Trophoblast cell (in vitro differentiated cells and primary cell): Measurements from ENCODE around the gene EML6.

Experiments used
- DNase-seq, 2 donors: peaks; one replicate each; pipeline ENCODE4 v3.0.0-alpha.2; 2016
- H2AFZ ChIP-seq: 2 replicates; pipeline ENCODE4 v1.6.1; 2013; ENCODE audit warnings: low read length, moderate library complexity, mild to moderate bottlenecking; ENCODE audit not compliant: insufficient read depth, poor library complexity
- H2AK5ac ChIP-seq: 2 replicates; pipeline ENCODE4 v1.6.1; 2013; ENCODE audit warnings: mild to moderate bottlenecking, low read length
- H2BK120ac ChIP-seq: 2 replicates; pipeline ENCODE4 v1.6.1; 2013; ENCODE audit warnings: low read length, mild to moderate bottlenecking, moderate library complexity; ENCODE audit not compliant: insufficient read depth, poor library complexity
- H2BK12ac ChIP-seq: 2 replicates; pipeline ENCODE4 v1.6.1; 2013; ENCODE audit warnings: mild to moderate bottlenecking, low read length, moderate library complexity
- H2BK5ac ChIP-seq: 2 replicates; pipeline ENCODE4 v1.6.1; 2013; ENCODE audit warnings: low read length, low read depth, moderate library complexity, mild to moderate bottlenecking; ENCODE audit not compliant: poor library complexity
- H3K14ac ChIP-seq: 2 replicates; pipeline ENCODE4 v1.6.1; 2013; ENCODE audit warnings: mild to moderate bottlenecking, low read length
- H3K18ac ChIP-seq: 2 replicates; pipeline ENCODE4 v1.6.1; 2013; ENCODE audit warnings: mild to moderate bottlenecking, low read length
- H3K23ac ChIP-seq: 2 replicates; pipeline ENCODE4 v1.6.1; 2013; ENCODE audit warnings: low read length
- H3K27ac ChIP-seq: 2 replicates; pipeline ENCODE4 v1.5.1; 2013; ENCODE audit warnings: low read depth, mild to moderate bottlenecking, inconsistent platforms, low read length, moderate library complexity
- H3K27me3 ChIP-seq: 2 replicates; pipeline ENCODE4 v1.6.1; 2013; ENCODE audit warnings: inconsistent platforms, mild to moderate bottlenecking, low read length, moderate library complexity; ENCODE audit not compliant: insufficient read depth
- H3K36me3 ChIP-seq, 2 experiments: 1 replicate in 1 of 2; 2 replicates in 1 of 2; pipeline ENCODE4 v1.6.1; 2013; ENCODE audit warnings: low read length in 2 of 2, mild to moderate bottlenecking in 2 of 2, moderate library complexity in 1 of 2; ENCODE audit not compliant: insufficient read depth in 2 of 2, control insufficient read depth in 1 of 2
- H3K4ac ChIP-seq: 2 replicates; pipeline ENCODE4 v1.6.1; 2013; ENCODE audit warnings: low read depth, mild to moderate bottlenecking, low read length, moderate library complexity
- H3K4me1 ChIP-seq, 2 experiments: 1 replicate in 1 of 2; 2 replicates in 1 of 2; pipeline ENCODE4 v1.6.1; 2013; ENCODE audit warnings: low read length in 2 of 2, mild to moderate bottlenecking in 2 of 2, moderate library complexity in 1 of 2; ENCODE audit not compliant: insufficient read depth in 2 of 2, control insufficient read depth in 1 of 2
- H3K4me2 ChIP-seq: 2 replicates; pipeline ENCODE4 v1.6.1; 2013; ENCODE audit warnings: inconsistent platforms, mild to moderate bottlenecking, low read length, moderate library complexity
- H3K4me3 ChIP-seq: 2 replicates; pipeline ENCODE4 v1.5.1; 2013; ENCODE audit warnings: mild to moderate bottlenecking, low read depth, low read length, inconsistent platforms
- H3K79me1 ChIP-seq: one replicate; pipeline ENCODE4 v1.6.1; 2013; ENCODE audit warnings: low read length
- H3K79me2 ChIP-seq: 2 replicates; pipeline ENCODE4 v1.6.1; 2013; ENCODE audit warnings: low read length, mild to moderate bottlenecking; ENCODE audit not compliant: control insufficient read depth, insufficient read depth, poor library complexity
- H3K9ac ChIP-seq: 2 replicates; pipeline ENCODE4 v1.6.1; 2013; ENCODE audit warnings: mild to moderate bottlenecking, low read length
- H3K9me3 ChIP-seq: 2 replicates; pipeline ENCODE4 v1.6.1; 2013; ENCODE audit warnings: low read depth, mild to moderate bottlenecking, control low read depth, inconsistent platforms, low read length; ENCODE audit not compliant: insufficient read depth
- H4K12ac ChIP-seq: 2 replicates; pipeline ENCODE4 v1.6.1; 2013; ENCODE audit warnings: low read depth, mild to moderate bottlenecking, low read length, moderate library complexity
- H4K8ac ChIP-seq: 2 replicates; pipeline ENCODE4 v1.6.1; 2013; ENCODE audit warnings: low read depth, mild to moderate bottlenecking, low read length, moderate library complexity
- H4K91ac ChIP-seq: one replicate; pipeline ENCODE4 v1.6.1; 2013; ENCODE audit warnings: low read depth, mild to moderate bottlenecking, low read length, moderate library complexity
- WGBS: extraction: QIAGEN DNeasy Blood & Tissue Kit; methylation state at CpG from one replicate; pipeline ENCODE4 v1.1.7; 2013; ENCODE audit warnings: missing lambda C conversion rate; ENCODE audit not compliant: insufficient read length, insufficient coverage; ENCODE audit errors: extremely low coverage; 5-methylcytosine and 5-hydroxymethylcytosine counted together

The EML6 gene

DNA sequence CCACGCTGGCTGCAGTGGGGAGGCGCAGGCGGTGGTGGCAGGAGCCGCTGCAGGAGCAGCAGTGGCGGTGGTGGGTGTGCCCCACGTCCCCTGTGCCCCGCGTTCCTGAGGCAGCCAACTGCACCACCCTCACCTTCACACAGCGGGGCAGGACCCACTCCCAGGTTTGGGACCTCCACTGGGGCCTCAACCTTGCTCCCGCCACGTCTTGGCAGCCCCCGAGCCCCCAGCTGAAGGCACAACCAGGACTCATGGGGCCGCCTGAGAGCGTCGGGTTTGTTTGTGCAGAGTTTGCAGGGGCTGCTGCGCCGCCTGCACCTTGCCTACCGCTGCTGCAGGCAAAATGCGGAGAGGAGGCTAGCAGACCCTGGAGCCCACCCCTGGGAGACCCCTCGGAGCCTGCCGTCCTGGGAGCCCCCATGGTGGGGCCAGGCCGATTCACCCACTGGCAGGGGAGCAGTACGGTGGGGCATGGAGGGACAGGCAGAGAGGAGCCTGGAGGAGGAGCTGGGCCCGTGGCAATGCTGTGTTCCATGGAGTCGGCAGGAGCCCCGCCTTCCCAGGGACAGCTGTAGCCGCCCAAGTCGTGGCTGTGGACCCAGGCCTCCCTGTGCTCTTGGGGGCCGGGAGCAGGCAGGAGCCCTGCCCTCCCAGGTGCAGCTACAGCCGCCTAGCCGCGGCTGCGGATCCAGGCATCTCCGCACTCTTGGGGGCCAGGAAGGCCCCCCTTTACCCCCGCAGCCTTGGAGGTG is 14.7 kb upstream of the EML6 start:
- H2BK120ac ChIP-seq, result no peak overlapping the region

DNA sequence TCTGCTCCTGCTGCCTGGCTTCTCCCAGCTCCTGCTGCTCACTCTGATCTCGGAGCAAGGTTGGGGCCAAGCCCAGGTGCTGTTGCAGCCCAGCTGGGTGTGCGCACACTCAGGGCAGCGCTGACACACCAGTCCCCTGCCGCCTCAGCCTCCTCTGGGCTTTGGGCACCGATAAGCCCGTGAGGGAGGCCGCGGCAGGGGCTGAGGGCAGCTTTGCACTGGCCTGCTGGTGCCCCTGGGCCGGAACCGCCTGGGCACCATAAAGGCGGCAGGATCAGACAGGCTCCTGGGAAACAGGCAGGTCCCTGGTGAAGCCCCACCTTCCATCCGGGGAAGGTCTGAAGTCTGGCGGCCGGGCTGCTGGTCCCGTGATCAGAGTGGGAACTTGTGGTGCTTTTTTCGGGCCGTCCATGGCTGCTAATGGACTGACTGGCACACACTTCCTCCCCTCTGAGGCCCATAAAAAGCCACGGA is 14.1 kb upstream of the EML6 start:
- no peak overlapping the region for H3K27ac ChIP-seq
- H2BK5ac ChIP-seq, result no peak overlapping the region
- no peak overlapping the region for H2BK120ac ChIP-seq
- no peak overlapping the region for H4K91ac ChIP-seq
- no peaks in the 10 kb centered on the region for H3K36me3 ChIP-seq
- H3K79me1 ChIP-seq, result no peaks in the 10 kb centered on the region
- H3K27me3 ChIP-seq, result no peaks in the 10 kb centered on the region
- no peak overlapping the region for H3K23ac ChIP-seq
- no peak overlapping the region for H3K4ac ChIP-seq
- no CpG with 5 or more reads among the region's 18 CpGs for WGBS
- no peak for DNase-seq
- H3K9me3 ChIP-seq, result peaks cover 4% of the 10 kb centered on the region
- H3K4me1 ChIP-seq, result no peaks in the 10 kb centered on the region
- H4K8ac ChIP-seq, result no peak overlapping the region
- no peak overlapping the region for H2AK5ac ChIP-seq
- H3K9ac ChIP-seq, result no peak overlapping the region
- H3K18ac ChIP-seq, result no peak overlapping the region
- H2AFZ ChIP-seq, result no peak overlapping the region
- H3K79me2 ChIP-seq, result no peaks in the 10 kb centered on the region
- no peak overlapping the region for H3K4me3 ChIP-seq
- no peak overlapping the region for H3K14ac ChIP-seq
- no peak overlapping the region for H4K12ac ChIP-seq
- H3K4me2 ChIP-seq, result peak overlapping the region; percentile 61
- no peak overlapping the region for H2BK12ac ChIP-seq

More for the DNA sequence above, 14.7 kb upstream of the EML6 start:
- no peak overlapping the region for H2BK12ac ChIP-seq
- H3K27me3 ChIP-seq, result no peaks in the 10 kb centered on the region
- H3K4me2 ChIP-seq, result peak overlapping the region; percentile 61
- no peak overlapping the region for H4K12ac ChIP-seq
- no peaks in the 10 kb centered on the region for H3K79me2 ChIP-seq
- no peak overlapping the region for H2AFZ ChIP-seq
- no peak for DNase-seq
- peak overlapping the region; percentile 21 for H3K4me3 ChIP-seq
- no peak overlapping the region for H3K4ac ChIP-seq
- no peak overlapping the region for H4K91ac ChIP-seq
- H3K36me3 ChIP-seq, result no peaks in the 10 kb centered on the region
- no peaks in the 10 kb centered on the region for H3K79me1 ChIP-seq
- H2BK5ac ChIP-seq, result no peak overlapping the region
- peaks cover 4% of the 10 kb centered on the region for H3K9me3 ChIP-seq
- no peak overlapping the region for H3K18ac ChIP-seq
- no peak overlapping the region for H4K8ac ChIP-seq
- H3K23ac ChIP-seq, result no peak overlapping the region
- H3K4me1 ChIP-seq, result no peaks in the 10 kb centered on the region
- no peak overlapping the region for H2AK5ac ChIP-seq
- H3K14ac ChIP-seq, result no peak overlapping the region
- H3K9ac ChIP-seq, result no peak overlapping the region
- WGBS, result no CpG with 5 or more reads among the region's 35 CpGs
- H3K27ac ChIP-seq, result no peak overlapping the region

DNA sequence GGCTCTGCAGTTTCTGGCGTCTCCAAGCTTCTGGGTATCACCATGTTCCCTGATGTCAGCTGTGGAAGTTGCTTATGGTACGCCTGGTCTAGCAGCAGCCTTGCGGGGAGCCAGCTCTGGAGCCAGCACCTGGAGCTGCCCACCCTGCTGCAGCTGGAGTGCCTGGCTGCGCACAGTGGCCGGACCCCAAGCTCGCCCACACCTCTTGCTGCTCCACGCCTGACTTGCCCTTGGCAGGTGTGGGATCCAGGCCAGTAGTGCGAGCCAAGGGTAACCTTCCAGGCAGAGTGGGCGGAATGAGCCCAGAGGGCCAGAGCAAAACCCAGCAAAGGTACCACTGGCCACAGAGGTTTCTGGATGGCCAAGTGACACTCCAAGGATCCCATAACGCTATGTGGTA is 13.2 kb upstream of the EML6 start:
- Histone ChIP-seq H2BK5ac (no peak overlapping the region), H3K27me3 (no peaks in the 10 kb centered on the region), H4K8ac (no peak overlapping the region), H3K4me3 (no peak overlapping the region), H3K9me3 (peaks cover 4% of the 10 kb centered on the region), H2AK5ac (no peak overlapping the region), H3K4ac (no peak overlapping the region), H3K79me2 (no peaks in the 10 kb centered on the region), H3K9ac (no peak overlapping the region), H3K23ac (no peak overlapping the region), H3K4me2 (no peak overlapping the region), H3K18ac (no peak overlapping the region), H3K27ac (no peak overlapping the region), H3K36me3 (no peaks in the 10 kb centered on the region), H3K4me1 (no peaks in the 10 kb centered on the region), H3K14ac (no peak overlapping the region), H2BK120ac (no peak overlapping the region), H3K79me1 (no peaks in the 10 kb centered on the region), H4K91ac (no peak overlapping the region), H4K12ac (no peak overlapping the region), H2BK12ac (no peak overlapping the region), H2AFZ (no peak overlapping the region)
- no CpG with 5 or more reads among the region's 10 CpGs for WGBS
- no peak for DNase-seq

DNA sequence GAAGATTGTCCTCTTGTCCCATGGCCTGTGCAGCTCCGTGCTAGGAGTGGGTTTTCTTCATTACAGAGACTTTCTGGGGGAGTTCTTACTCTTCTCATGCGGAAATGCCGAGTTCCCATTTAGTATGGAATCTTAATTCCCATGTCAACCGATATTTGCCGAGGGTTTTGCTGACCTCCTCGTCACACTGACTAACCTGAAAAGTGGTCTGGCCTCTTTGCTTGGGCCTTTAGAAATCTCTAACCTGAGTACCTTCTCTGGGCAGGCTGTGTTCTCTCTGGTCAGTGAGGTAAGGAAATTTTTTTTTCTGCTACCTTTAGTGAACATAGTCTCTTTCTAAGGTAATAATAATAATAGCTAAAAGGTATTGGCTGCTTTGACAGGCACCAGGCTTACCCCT is 10.9 kb upstream of the EML6 start:
- Histone ChIP-seq H3K27ac (no peak overlapping the region), H3K79me1 (no peaks in the 10 kb centered on the region), H3K23ac (no peak overlapping the region), H3K4me3 (no peak overlapping the region), H3K9ac (no peak overlapping the region), H3K27me3 (no peaks in the 10 kb centered on the region), H4K12ac (no peak overlapping the region), H2BK12ac (no peak overlapping the region), H3K18ac (no peak overlapping the region), H4K8ac (no peak overlapping the region), H2BK5ac (no peak overlapping the region), H3K79me2 (no peaks in the 10 kb centered on the region), H3K9me3 (peaks cover 4% of the 10 kb centered on the region), H3K14ac (no peak overlapping the region), H3K4ac (no peak overlapping the region), H2AK5ac (no peak overlapping the region), H3K4me2 (no peak overlapping the region), H3K36me3 (no peaks in the 10 kb centered on the region), H3K4me1 (no peaks in the 10 kb centered on the region), H2AFZ (no peak overlapping the region), H4K91ac (no peak overlapping the region), H2BK120ac (no peak overlapping the region)
- no peak for DNase-seq
- WGBS, result no CpG with 5 or more reads among the region's 6 CpGs
